Measurements from ENCODE around the gene RET.

- TF ChIP-seq, protein P1, sequence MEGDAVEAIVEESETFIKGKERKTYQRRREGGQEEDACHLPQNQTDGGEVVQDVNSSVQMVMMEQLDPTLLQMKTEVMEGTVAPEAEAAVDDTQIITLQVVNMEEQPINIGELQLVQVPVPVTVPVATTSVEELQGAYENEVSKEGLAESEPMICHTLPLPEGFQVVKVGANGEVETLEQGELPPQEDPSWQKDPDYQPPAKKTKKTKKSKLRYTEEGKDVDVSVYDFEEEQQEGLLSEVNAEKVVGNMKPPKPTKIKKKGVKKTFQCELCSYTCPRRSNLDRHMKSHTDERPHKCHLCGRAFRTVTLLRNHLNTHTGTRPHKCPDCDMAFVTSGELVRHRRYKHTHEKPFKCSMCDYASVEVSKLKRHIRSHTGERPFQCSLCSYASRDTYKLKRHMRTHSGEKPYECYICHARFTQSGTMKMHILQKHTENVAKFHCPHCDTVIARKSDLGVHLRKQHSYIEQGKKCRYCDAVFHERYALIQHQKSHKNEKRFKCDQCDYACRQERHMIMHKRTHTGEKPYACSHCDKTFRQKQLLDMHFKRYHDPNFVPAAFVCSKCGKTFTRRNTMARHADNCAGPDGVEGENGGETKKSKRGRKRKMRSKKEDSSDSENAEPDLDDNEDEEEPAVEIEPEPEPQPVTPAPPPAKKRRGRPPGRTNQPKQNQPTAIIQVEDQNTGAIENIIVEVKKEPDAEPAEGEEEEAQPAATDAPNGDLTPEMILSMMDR (IDR thresholded peaks at IDR 0.05; ENCODE audit: low read depth, low read length): no peak
- TF ChIP-seq EZH2phosphoT487 (IDR thresholded peaks at IDR 0.05; ENCODE audit: low read depth): no peak
Observed at GRCh38 chr10:43118631-43119415, 42.0 kb downstream of the RET start.

All from OCI-LY3 (cell line).